Esophagus muscularis mucosa (tissue), 4 donors: ENCODE data around the gene UMPS.

Experiments used
- EP300 ChIP-seq: sonication (generic); formaldehyde crosslinking; IDR thresholded peaks from one replicate; pipeline ENCODE4 v1.6.1; 2017; ENCODE audit warnings: antibody characterized with exemption
- POLR2A ChIP-seq: fragments of 450-650 bp; IDR thresholded peaks from one replicate; pipeline ENCODE4 v1.6.1; 2017; ENCODE audit warnings: antibody characterized with exemption, moderate library complexity, mild to moderate bottlenecking, low read depth
- TF ChIP-seq, protein P1 (sequence below), 3 experiments: fragments of 200-600 bp in 2 of 3; fragments of 450-650 bp in 1 of 3; sonication (generic) in 2 of 3; IDR thresholded peaks; one replicate each; pipeline ENCODE4 v1.5.1; 2017 to 2019; ENCODE audit warnings: antibody characterized with exemption in 3 of 3, mild to moderate bottlenecking in 2 of 3, moderate library complexity in 1 of 3

DNA sequence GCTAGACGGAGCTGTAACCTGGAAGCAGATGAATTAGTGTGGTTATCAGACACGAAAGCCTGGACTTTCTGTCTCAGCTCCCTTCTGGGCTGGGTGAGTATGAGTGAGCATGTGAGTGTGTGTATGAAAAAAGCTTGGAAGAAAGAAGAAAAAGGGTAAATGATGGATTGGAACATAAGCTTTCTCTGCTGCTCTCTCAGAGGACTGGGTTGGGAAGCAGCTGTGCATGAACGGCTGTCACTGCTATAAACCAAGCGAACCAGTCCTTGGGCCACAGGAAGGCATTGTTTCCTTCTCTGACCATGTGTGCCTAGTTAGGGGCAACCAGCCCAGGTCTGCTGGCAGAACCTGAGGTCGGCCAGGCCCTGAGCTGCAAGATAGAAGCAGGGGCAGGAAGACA lies 37.0 kb downstream of the UMPS start:
- TF ChIP-seq, protein P1, sequence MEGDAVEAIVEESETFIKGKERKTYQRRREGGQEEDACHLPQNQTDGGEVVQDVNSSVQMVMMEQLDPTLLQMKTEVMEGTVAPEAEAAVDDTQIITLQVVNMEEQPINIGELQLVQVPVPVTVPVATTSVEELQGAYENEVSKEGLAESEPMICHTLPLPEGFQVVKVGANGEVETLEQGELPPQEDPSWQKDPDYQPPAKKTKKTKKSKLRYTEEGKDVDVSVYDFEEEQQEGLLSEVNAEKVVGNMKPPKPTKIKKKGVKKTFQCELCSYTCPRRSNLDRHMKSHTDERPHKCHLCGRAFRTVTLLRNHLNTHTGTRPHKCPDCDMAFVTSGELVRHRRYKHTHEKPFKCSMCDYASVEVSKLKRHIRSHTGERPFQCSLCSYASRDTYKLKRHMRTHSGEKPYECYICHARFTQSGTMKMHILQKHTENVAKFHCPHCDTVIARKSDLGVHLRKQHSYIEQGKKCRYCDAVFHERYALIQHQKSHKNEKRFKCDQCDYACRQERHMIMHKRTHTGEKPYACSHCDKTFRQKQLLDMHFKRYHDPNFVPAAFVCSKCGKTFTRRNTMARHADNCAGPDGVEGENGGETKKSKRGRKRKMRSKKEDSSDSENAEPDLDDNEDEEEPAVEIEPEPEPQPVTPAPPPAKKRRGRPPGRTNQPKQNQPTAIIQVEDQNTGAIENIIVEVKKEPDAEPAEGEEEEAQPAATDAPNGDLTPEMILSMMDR (IDR thresholded peaks at IDR 0.05): no peak
- TF ChIP-seq EP300 (no peak), POLR2A (no peak)
